Erythroblast (primary cell): ENCODE data around the gene BCDIN3D.

Source experiments
- GATA1 ChIP-seq: IDR thresholded peaks from 2 replicates; pipeline ENCODE4 v1.6.1; 2011; ENCODE audit warnings: low read depth, mild to moderate bottlenecking, control low read depth, low read length, moderate library complexity
- POLR2A ChIP-seq: IDR thresholded peaks from 2 replicates; pipeline ENCODE4 v1.6.1; 2011; ENCODE audit warnings: mild to moderate bottlenecking, low read length

DNA sequence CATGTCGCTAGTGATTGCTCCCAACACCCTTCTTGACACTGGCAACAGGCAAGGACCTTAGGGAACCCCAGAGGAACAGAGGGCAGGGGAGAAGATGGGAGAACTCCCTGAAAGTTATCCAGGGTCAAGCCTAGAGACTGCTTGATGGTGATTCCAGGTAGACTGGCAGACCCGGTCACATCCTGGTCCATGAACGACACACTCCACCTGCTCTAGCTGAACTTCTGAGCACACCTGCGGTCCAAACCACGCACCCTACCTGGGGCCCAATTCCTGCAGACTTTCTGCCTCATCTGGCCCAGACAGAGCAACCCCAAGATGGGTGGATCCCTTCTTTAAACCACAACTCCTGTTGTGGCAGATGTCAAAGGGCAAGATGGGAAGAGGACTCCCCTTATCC, 48.9 kb downstream of the BCDIN3D start:
- no peak for TF ChIP-seq POLR2A
- TF ChIP-seq GATA1 = no peak
